ENCODE results near the gene PPP2R1B. TPM values are rescaled to one million over a fixed set of nuclear protein-coding genes. Genes with fewer than 3 reads are reported as not detected.

Gene PPP2R1B
- total RNA-seq, 1 donor from 2014 or later = 42.4 TPM

DNA sequence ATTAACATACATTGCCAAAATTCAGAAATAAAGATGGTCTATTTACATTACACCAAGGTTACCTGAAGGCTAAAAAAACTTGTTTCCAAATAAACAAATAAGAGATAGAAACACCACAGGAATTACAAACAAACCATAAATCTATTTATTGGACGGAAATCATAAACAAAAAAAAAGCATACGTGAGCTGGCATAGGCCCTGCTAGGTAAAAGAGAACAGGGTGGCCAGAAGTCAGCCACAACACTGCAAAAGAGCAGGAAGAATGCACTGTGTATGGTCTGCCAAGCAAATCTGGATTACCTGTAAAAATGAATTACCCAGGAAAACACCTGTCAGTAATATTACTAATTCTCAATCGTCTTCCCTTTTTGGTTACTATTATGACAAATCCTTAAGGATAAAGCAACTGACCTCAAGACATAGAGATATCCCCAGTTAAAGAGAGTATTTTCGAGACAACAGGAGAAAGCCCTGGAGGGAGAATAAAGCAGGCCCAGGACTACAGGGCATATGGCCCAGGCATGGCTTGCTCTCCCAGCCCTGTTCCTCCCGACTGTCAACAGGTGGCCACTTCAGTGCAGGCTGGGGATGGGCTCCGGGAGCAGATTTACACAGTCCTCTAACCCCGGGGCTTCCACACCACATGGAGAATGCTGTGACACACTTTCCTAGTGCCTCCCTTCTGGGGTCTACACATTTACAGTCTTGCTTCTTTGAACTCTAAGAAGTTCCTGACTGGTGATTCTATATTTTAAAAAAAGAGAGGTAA lies 18.0 kb downstream of the PPP2R1B start:
- DNase-seq (ENCODE audit: low spot score) = no peak

DNA sequence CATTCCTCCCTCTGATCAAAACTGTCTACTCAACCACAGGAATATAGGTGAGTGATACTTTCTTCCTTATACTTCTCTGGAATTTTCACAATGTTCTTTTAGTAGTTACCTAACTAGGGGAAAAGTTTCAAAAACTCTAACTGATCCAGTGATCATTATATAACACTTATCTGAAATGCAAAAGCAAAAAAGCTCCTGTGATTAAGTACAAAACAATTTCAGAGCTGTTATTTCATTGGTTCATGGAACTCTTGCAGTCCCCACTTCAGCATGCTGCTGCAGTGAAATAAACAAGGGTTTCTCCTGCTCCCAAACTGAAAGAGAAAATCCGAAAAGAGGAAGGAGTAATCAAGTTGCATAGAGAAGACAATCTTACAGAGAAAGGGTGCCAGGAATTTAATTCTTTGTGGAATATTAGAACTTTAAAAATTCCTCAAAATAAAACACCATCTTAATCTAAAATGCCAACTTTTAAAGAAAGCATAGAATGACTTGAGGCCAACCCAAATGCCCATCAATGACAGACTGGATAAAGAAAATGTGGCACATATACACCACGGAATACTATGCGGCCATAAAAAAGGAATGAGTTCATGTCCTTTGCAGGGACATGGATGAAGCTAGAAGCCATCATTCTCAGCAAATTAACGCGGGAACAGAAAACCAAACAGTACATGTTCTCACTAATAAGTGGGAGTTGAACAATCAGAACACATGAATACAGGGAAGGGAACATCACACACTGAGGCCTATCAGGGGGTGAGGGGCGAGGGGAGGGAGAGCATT lies 20.3 kb downstream of the PPP2R1B start:
- no peak for DNase-seq (ENCODE audit: low spot score)

DNA sequence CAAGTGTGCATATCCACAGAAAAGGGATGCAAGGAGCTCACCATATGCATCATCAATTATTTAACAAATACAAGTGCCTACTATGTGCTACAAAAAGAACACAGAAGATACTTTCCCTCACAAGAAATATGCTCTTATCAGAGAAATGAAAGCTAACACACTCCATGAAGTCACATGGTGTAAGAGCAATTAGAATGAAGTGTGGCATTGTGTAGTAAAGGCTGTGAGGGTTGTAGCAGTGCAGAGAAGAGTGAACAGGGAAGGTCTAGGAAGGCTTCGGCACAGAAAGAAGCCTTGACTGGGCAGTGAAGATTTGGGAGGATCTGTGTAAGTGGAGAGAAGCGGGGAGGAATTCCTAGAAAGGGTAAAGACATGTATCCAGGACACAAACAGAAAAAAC lies 22.5 kb downstream of the PPP2R1B start:
- DNase-seq (ENCODE audit: low spot score) = no peak

DNA sequence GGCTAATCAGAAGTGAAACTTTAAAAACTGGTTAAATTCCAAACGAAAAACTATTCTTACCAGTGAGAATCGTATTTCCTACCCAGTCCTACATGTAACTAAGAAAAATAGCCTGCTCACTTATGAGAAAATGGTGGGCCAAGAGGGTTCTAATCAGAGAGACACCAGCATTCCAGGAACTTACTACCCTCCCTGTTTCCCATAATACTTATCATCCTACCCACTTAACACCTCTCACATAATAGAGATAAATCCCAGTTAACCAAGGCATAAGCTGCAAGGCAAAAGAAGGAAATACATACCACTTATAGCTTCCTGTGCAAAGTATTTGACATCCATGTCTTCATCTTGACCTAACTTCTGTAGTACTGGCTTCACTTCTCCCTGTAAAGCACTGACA lies 24.4 kb downstream of the PPP2R1B start:
- no peak for DNase-seq (ENCODE audit: low spot score)

DNA sequence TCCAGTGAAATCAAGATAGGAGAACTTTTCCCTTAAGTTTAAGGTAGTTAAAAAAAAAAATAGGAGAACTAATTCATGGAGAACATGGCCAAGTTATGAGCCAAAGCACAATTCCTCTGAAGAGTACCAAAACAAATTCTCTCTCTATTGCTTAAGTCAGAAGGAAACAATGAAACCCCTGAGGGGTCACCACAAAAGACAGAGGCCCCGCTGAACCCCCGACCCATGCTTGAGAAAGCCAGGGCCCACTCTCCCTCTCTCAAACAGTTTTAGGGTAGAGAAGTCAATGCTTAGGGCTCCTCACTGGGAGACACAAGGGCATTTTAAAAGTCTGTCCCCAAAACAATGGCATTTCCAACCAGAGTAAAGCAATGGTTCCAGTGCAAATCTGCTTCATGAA lies 26.9 kb downstream of the PPP2R1B start:
- no peak for DNase-seq (ENCODE audit: low spot score)

DNA sequence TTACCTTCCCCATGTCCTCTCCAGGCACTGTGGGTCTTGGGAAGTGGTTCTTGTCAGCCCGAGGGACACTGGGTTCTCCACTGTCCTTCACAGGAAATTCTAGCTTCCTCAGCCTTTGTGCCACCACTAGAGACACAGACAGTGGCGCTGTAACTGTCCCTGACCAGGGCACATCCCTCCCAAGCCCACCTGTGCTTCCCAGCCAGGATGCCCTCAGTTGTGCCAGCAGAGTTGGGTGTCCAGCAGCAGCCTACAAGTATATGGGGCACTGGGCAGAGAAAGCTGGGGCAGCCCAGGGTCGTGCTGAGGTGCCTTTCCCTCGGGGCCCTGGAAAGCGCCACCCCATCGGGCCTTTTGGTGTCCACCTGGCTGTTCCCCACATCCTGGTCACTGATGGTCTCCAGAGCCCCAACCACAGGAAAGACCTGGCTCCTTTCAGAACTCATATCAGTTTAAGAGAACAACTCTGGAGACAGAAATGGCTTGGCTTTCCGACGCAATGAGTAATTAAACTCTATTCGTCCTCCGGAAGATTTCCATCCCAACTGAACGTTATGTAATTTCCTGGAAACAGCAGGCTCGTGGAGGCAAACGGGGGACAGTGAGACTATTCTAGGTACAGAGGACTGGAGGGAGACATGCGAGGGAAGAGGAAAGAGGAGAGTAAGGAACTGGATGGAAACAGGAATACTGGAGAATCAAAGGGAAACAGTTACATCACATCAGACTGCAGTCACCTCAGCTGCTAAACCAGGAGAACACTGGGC lies 28.6 kb downstream of the PPP2R1B start:
- no peak for DNase-seq (ENCODE audit: low spot score)

DNA sequence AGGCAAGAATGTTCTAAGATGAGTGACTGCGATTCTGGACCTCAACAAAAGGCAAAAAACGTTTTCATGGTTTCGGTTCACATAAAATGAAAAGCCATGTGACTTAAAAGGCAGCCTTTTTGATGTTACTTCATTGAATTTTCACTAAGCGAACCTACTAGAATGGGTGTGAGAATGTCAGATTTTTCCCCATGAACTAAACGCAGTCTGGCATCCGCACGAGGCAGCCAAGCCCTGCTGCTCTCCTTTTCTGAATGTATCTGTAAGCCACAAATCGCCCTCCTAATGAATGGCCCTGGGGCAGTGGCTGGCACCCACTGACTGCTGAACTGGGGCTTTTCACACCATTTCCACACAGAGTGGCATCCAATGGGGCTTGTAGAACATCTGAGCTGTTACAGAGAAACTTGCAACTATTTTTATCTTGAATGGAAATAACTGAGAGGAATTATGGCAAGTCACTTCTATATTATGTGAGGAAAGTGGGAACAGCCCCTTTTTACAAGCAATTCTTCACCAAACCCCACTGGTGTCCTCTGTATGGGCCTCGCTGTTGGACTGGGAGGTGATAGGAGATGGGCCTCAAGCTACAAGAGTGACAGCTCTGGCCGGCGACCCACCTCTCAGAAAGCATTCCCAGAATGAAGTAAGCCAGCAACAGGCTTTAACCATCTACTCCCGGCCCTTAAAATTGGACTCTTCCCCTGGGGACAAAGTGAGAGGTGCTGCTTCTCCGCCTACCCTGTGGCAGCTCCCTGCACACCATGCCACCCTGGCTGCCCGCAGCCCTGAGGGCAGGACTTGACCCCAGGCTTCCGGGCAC lies 29.4 kb downstream of the PPP2R1B start:
- DNase-seq (ENCODE audit: low spot score) = no peak

DNA sequence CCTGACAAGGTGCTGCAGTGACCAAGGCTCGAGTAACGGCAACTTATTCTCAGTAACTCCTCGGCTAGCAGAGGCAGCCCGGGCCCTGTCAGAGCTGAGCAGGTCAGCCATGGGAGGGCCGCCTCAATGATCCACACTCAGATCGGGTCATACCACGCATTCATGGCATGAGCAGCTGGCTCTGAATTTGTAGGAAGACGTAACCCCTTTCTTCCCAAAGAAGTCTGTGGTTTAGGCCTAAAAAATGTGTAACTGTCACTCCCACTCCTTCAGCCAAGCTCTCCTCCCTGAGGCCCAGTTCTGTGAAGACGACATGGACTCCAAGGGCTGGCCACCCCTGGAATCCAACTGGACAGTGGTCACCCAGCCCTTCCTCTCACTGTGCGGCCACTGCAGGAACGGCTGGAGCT lies 30.0 kb downstream of the PPP2R1B start:
- DNase-seq (ENCODE audit: low spot score) = no peak

DNA sequence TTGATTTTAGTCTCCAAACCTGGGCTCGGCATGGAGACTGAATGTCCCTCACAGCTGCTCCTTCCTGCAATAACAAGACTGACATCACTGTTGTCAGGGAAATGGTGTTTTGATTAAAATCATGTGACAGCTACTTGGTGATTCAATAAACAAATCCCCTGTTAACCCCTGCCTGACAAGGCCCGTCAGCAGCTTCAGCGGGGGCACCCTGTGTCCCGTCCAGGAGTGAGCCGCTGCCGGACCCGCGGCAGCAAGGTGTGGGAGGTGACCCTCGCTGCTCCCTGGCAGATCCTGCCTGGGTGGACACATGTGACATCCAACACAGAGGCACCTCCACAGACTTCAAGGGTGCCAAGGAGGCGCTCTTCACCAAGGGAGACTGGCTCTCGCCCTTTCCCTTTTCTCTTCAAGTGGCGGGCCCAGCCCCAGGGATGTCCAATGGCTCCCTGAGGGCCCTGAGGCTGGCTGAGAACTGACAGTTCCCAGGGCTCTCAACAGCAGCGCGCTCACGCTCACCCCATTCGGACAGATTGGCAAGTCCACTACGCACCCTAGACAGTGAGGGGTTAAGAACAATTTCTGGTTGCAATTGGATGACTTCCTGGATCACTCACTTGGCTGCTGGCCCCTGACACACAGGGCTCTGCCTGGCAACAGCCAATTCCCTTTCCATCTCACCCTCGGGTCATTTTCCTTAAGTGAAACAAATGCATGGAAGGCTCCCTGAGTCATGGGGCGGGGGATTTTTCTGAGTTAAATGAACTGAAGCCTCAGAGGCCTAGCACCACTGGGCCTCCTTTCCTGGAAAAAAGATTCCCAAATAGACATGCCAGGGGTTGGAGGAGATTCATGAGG lies 30.7 kb downstream of the PPP2R1B start:
- peak; percentile 78 for DNase-seq (ENCODE audit: low spot score)

DNA sequence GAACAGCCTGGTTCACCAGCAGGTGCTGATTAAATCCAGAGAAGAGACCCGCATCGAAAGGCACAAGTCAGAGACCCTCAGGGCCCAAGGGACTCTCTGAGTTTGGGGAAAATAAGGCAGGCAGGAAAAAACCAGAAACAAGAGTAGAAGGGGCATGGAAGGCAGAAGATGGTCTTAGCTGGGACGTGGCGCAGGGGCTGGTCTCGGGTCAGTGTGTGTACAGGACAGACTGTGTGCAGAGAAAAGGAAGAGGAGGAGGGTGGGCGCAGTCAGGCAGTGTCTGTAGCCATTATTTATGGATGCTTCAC lies 31.3 kb downstream of the PPP2R1B start:
- DNase-seq (ENCODE audit: low spot score) = no peak

DNA sequence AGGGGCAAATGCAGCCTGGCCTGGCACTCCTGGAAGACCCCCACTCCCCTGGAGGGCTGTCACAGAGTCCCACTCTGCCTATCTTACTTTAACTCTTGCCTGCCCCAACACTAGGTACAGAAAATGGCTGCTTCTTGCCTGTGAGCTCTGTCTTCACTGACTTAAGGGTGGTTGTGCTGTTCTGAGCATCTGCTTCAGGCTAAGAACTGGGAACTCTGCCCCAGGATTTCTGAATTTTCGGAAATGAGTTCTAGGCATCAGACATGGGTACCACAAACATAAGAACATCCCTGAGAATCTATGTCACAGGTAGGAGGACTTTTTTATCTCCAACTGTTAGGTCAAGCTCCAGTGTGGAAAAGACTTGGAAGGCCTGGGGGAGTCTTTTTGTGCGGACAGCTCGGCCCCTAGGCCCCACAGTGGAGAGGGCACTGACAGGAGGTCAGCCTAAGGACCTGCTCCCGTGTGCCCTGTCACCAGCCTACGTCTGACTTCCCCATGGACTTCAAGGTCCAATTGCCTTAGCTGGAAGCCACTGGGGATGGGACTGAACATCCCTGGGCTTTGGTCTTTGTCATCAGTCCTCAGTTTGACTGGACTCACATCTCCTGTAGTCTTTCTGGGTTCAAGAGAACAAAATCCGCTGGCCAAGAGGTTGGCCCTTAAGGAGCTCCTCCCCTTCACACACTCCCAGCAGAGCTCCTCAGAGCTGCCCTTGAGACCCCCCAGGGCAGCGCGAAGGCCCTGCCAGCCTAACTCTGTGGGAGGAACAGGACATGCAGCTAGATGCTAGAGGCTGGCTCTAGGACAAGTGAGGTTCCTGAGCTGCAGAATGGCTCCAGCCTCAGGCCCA lies 31.9 kb downstream of the PPP2R1B start:
- DNase-seq (ENCODE audit: low spot score) = no peak

DNA sequence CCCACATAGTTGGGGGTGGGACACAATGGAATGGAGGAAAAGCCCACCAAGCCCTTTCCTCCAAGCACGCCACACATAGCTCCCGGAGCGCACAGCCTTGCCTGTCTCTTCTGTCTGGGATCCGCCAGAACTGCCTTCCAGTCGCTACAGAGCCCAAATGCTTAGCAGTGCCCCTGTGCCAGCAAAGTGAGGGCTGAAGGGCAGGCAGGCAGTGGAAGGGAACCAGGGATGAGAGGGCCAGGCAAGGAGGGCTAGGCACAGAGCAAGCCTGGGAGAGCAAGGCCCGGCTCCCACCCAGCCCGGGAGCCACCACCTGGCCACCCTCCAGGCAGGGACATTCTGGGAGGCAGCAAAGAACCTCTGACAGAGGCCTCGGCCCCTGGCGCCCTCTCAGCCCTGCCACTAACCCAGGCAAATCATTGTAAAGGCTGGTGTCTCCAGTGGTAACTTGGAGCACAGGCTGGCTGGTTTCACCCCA lies 32.5 kb downstream of the PPP2R1B start:
- no peak for DNase-seq (ENCODE audit: low spot score)

DNA sequence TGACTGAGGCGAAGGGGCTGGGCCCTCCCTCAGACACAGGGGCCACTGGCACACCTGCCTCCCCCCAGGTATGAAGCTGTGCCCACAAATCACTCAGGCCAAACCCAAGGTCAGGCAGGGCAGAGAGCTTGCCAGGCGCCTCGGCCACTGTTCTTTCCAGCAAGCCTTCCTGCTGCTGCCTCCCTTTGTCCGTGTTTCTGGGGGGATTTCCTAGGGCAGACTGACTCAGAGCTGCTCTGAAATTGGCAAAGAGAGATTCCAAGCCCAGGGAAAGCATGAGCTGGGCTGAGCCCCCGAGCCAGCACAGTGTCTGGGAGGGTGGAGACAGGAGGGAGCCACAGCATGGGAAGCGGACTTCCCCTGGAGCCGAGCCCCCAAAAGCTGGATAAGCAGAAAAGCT lies 33.2 kb downstream of the PPP2R1B start:
- DNase-seq (ENCODE audit: low spot score) = no peak

DNA sequence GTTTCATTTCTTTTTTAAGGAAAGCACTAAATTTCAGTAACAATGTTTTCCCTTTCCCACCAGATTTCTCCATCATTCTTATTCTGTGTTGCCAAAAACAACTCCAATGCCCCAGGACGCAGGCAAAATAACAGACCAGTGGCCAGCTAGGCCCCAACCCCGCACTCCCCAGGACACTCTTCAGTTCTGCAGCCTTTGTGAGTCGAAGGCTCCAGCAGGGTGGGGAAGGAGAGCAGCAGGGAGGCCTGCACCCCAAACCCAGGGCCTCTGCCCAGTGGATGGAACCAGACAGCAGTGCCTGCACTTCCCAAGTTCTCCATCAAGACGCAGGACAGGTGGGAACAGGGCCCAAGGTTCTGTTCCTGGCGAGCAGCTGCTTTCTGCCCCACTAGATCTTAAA lies 34.4 kb downstream of the PPP2R1B start:
- DNase-seq (ENCODE audit: low spot score) = no peak

DNA sequence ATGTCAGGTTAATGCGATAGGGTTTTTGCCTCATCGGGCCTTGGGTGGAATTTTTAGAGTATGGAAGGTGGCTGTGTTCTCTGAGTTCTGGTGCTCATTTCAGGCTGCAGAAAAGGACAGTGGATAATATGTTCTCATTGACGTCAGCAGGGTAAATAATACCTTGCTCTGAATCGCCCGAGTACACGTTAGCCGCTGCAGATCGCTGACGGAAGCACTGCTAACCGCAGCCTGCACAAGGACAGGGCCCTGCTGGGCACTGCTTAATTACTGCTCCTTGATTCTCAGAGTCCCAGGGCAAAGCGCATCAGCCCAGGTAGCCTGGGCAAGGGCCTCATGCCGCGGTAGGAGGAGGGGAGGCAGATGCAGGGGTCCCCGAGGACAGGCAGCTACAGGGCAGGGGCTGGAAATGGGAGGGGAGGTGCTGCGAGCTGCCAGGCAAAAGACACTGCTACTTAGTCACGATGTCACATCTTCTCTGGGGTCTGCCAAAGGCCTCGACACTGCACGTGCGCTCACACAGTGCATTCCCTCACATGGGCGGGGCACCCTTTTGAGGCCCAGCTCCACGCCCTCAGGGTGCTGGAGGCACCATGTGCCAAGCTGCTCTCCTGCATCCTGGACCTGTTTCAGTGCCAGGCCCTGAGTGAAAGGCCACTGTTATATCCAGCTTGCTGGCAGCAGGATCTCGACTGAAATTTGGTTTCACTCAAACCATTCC lies 35.2 kb downstream of the PPP2R1B start:
- peak; percentile 54 for DNase-seq (ENCODE audit: low spot score)

DNA sequence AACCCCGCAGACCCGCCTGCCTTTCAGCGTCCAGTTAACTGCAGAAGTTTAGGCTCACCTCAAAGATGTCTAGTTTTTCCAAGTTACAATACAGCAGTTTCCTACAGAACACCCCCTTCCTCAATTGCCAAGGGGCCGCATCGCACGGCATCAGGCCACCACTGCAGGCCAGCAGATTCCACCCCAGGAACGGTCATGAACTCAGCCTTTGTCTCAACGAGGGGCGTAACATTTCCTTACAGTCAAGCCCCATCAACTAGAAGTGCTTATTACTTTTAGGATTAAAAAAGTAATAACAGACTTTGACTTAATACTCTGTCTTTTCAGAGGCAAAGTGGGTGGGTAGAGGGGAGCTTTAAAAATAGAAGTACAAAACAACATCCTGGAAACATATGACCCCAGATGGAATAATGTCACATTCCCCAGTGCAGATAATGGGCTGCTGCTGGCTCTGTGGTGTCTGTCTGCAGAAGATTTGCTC lies 36.3 kb downstream of the PPP2R1B start:
- DNase-seq (ENCODE audit: low spot score) = no peak

DNA sequence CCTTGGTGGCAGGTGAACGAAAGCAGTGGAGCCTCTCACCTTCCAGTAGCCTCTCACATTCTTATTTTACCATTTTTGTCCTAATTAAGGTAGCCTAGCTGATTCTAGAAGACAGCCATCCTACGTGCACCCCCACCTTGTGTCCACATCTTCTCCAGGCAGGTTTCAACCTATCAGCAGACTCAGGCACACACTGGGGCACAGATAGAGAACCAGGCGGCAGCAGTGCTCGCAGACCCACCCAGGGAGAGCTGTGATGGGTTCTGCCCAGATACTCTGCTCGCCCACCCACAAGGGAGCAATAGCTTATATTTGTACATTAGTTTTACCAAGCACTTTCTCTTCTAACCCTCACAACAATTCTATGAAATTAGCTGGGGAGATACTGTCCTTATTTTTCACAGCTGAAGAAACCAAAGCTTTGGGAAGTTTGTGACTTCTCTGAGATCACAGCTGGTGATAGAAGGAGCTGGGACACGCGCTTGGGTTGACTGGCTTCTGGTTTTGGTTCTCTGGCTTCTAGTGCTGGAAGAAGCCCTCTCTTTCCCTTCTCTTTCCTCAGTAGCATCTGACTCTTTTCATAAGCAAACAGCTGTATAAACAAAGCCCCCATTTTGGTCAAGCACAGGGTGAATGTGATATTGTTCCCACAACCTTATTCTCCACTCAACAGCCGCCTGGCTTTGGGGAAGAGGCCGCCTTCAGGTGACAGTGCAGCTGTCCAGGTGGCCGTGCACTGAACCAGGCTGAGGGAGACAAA lies 36.9 kb downstream of the PPP2R1B start:
- no peak for DNase-seq (ENCODE audit: low spot score)

DNA sequence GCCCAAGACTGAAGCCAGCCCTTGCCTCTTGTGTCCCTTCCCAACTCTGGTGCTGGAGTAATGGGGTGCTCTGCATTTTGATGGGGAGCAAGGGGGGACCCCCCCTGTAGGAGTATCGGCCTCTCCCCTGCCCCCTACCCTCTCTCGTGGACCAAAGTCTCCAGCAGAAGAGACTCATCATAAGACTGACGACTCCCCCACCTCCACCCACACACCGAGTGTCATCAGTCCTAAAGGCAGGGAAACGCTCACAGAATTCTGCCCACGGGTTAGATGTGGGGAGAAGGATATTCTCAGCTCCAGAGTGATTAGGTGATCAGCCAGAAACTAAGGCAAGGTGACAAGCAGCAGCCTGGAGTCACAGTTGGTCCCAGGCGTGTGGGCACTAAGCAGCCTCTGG lies 38.8 kb downstream of the PPP2R1B start:
- no peak for DNase-seq (ENCODE audit: low spot score)

Data from mucosa of gallbladder (tissue), 1 donor.